Measurements from ENCODE around the gene SERAC1. TPM values are rescaled to one million over a fixed set of nuclear protein-coding genes. Genes with fewer than 3 reads are reported as not detected.
"Not testable (repeated sequence)": the region's sequence is repeated elsewhere in the genome, so short reads cannot be mapped to it uniquely, and the experiment has no call there.

Gene SERAC1
- total RNA-seq, 2 experiments from 2014 or later = 5.2 to 5.7 TPM

- no peaks in the 10 kb centered on the region for H3K27me3 Mint-ChIP-seq (ENCODE audit: low read depth)
- H3K4me3 Mint-ChIP-seq = no peak overlapping the region
- ATAC-seq (no peak), DNase-seq (no peak)
- ChIA-PET POLR2A (no interaction called here), CTCF (interaction anchor here (0.7 to 3.3 kb wide), 3 partner anchors 10 to 351 kb away, joined by 3 to 11 read pairs (median 4); no protein-coding TSS in a partner anchor)
- peaks cover 15% of the 10 kb centered on the region for H3K36me3 Mint-ChIP-seq (ENCODE audit: low read depth)
- no peaks in the 10 kb centered on the region for H3K4me1 Mint-ChIP-seq (ENCODE audit: low read depth)
- H3K9me3 Mint-ChIP-seq (ENCODE audit: insufficient read depth) = no peaks in the 10 kb centered on the region
- no peak overlapping the region for H3K27ac Mint-ChIP-seq
Observed at GRCh38 chr6:158194487-158195280, 26.6 kb upstream of the SERAC1 start.

- no peak overlapping the region for H3K4me3 Mint-ChIP-seq
- ATAC-seq (no peak), DNase-seq (no peak)
- H3K9me3 Mint-ChIP-seq (ENCODE audit: insufficient read depth) = no peaks in the 10 kb centered on the region
- peaks cover 19% of the 10 kb centered on the region for H3K36me3 Mint-ChIP-seq (ENCODE audit: low read depth)
- ChIA-PET POLR2A (no interaction called here), CTCF (no interaction called here)
- no peaks in the 10 kb centered on the region for H3K27me3 Mint-ChIP-seq (ENCODE audit: low read depth)
- no peak overlapping the region for H3K27ac Mint-ChIP-seq
- H3K4me1 Mint-ChIP-seq (ENCODE audit: low read depth) = no peaks in the 10 kb centered on the region
Observed at GRCh38 chr6:158191761-158192160, 23.7 kb upstream of the SERAC1 start.

- Mint-ChIP-seq H3K27me3 (ENCODE audit: low read depth) (no peaks in the 10 kb centered on the region), H3K36me3 (ENCODE audit: low read depth) (peaks cover 25% of the 10 kb centered on the region), H3K4me1 (ENCODE audit: low read depth) (no peaks in the 10 kb centered on the region), H3K9me3 (ENCODE audit: insufficient read depth) (no peaks in the 10 kb centered on the region), H3K27ac (no peak overlapping the region), H3K4me3 (no peak overlapping the region)
- DNase-seq (no peak), ATAC-seq (no peak)
- ChIA-PET CTCF (no interaction called here), POLR2A (no interaction called here)
Observed at GRCh38 chr6:158191032-158191431, 23.0 kb upstream of the SERAC1 start.

GRCh38 chr6:158188591-158188990 is 20.5 kb upstream of the SERAC1 start:
- no peak for ATAC-seq
- CTCF ChIA-PET = interaction anchor here (0.9 to 1.1 kb wide), 2 partner anchors 25 to 26 kb away, joined by 3 to 5 read pairs; no protein-coding TSS in a partner anchor

GRCh38 chr6:158185729-158186456 is 17.8 kb upstream of the SERAC1 start:
- no peak for ATAC-seq
- peaks cover 40% of the 10 kb centered on the region for H3K36me3 Mint-ChIP-seq (ENCODE audit: low read depth)
- DNase-seq = no peak
- CTCF ChIA-PET = interaction anchor here (0.7 kb wide), 1 partner anchor 13 kb away, joined by 3 read pairs; no protein-coding TSS in a partner anchor
- H3K4me3 Mint-ChIP-seq = no peak overlapping the region
- H3K27ac Mint-ChIP-seq = no peak overlapping the region
- H3K4me1 Mint-ChIP-seq (ENCODE audit: low read depth) = peaks cover 9% of the 10 kb centered on the region
- H3K9me3 Mint-ChIP-seq (ENCODE audit: insufficient read depth) = no peaks in the 10 kb centered on the region
- H3K27me3 Mint-ChIP-seq (ENCODE audit: low read depth) = no peaks in the 10 kb centered on the region
- POLR2A ChIA-PET = interaction anchor here (0.7 kb wide), 1 partner anchor 31 kb away, joined by 4 read pairs; no protein-coding TSS in a partner anchor

More at GRCh38 chr6:158188591-158188990, 20.5 kb upstream of the SERAC1 start:
- POLR2A ChIA-PET = no interaction called here
- no peaks in the 10 kb centered on the region for H3K27me3 Mint-ChIP-seq (ENCODE audit: low read depth)
- peaks cover 31% of the 10 kb centered on the region for H3K36me3 Mint-ChIP-seq (ENCODE audit: low read depth)
- peaks cover 6% of the 10 kb centered on the region for H3K4me1 Mint-ChIP-seq (ENCODE audit: low read depth)
- no peak for DNase-seq
- no peak overlapping the region for H3K27ac Mint-ChIP-seq
- H3K4me3 Mint-ChIP-seq = no peak overlapping the region
- H3K9me3 Mint-ChIP-seq (ENCODE audit: insufficient read depth) = no peaks in the 10 kb centered on the region

- H3K4me3 Mint-ChIP-seq = no peak overlapping the region
- DNase-seq (no peak), ATAC-seq (no peak)
- H3K27ac Mint-ChIP-seq = no peak overlapping the region
- no peaks in the 10 kb centered on the region for H3K27me3 Mint-ChIP-seq (ENCODE audit: low read depth)
- H3K36me3 Mint-ChIP-seq (ENCODE audit: low read depth) = peaks cover 49% of the 10 kb centered on the region
- ChIA-PET POLR2A (no interaction called here), CTCF (interaction anchor here (0.7 to 2.4 kb wide), 3 partner anchors 21 to 46 kb away, joined by 4 to 9 read pairs (median 4); no protein-coding TSS in a partner anchor)
- peaks cover 5% of the 10 kb centered on the region for H3K9me3 Mint-ChIP-seq (ENCODE audit: insufficient read depth)
- peaks cover 9% of the 10 kb centered on the region for H3K4me1 Mint-ChIP-seq (ENCODE audit: low read depth)
Observed at GRCh38 chr6:158184608-158185007, 16.5 kb upstream of the SERAC1 start.

GRCh38 chr6:158183174-158183972 is 15.3 kb upstream of the SERAC1 start:
- H3K27ac Mint-ChIP-seq; POLR2A ChIA-PET; H3K4me1 Mint-ChIP-seq (ENCODE audit: low read depth); H3K4me3 Mint-ChIP-seq; DNase-seq; H3K9me3 Mint-ChIP-seq (ENCODE audit: insufficient read depth); H3K27me3 Mint-ChIP-seq (ENCODE audit: low read depth); ATAC-seq: not testable (repeated sequence)
- H3K36me3 Mint-ChIP-seq (ENCODE audit: low read depth) = peaks cover 59% of the 10 kb centered on the region
- CTCF ChIA-PET = interaction anchor here (1.3 to 2.4 kb wide), 2 partner anchors 22 to 31 kb away, joined by 4 to 9 read pairs; no protein-coding TSS in a partner anchor

GRCh38 chr6:158177712-158178111 is 9.7 kb upstream of the SERAC1 start:
- ATAC-seq; H3K4me3 Mint-ChIP-seq; H3K4me1 Mint-ChIP-seq (ENCODE audit: low read depth); H3K27ac Mint-ChIP-seq; CTCF ChIA-PET; H3K27me3 Mint-ChIP-seq (ENCODE audit: low read depth); H3K9me3 Mint-ChIP-seq (ENCODE audit: insufficient read depth); DNase-seq: not testable (repeated sequence)
- peaks cover 46% of the 10 kb centered on the region for H3K36me3 Mint-ChIP-seq (ENCODE audit: low read depth)
- POLR2A ChIA-PET = interaction anchor here (0.6 kb wide), 1 partner anchor 91 kb away, joined by 6 read pairs; no protein-coding TSS in a partner anchor

GRCh38 chr6:158175111-158175510 is 7.0 kb upstream of the SERAC1 start:
- Mint-ChIP-seq H3K36me3 (ENCODE audit: low read depth) (peaks cover 25% of the 10 kb centered on the region), H3K9me3 (ENCODE audit: insufficient read depth) (no peaks in the 10 kb centered on the region), H3K27ac (no peak overlapping the region), H3K27me3 (ENCODE audit: low read depth) (no peaks in the 10 kb centered on the region), H3K4me3 (no peak overlapping the region), H3K4me1 (ENCODE audit: low read depth) (no peaks in the 10 kb centered on the region)
- DNase-seq (no peak), ATAC-seq (no peak)
- CTCF ChIA-PET = no interaction called here
- POLR2A ChIA-PET = no interaction called here

- CTCF ChIA-PET = no interaction called here
- Mint-ChIP-seq H3K9me3 (ENCODE audit: insufficient read depth) (no peaks in the 10 kb centered on the region), H3K36me3 (ENCODE audit: low read depth) (peaks cover 23% of the 10 kb centered on the region), H3K27me3 (ENCODE audit: low read depth) (no peaks in the 10 kb centered on the region), H3K4me1 (ENCODE audit: low read depth) (no peaks in the 10 kb centered on the region), H3K27ac (no peak overlapping the region), H3K4me3 (no peak overlapping the region)
- ATAC-seq (no peak), DNase-seq (no peak)
- POLR2A ChIA-PET = no interaction called here
Observed at GRCh38 chr6:158174514-158174913, 6.5 kb upstream of the SERAC1 start.

- ATAC-seq = no peak
- no peak overlapping the region for H3K4me3 Mint-ChIP-seq
- DNase-seq = no peak
- no peaks in the 10 kb centered on the region for H3K9me3 Mint-ChIP-seq (ENCODE audit: insufficient read depth)
- H3K36me3 Mint-ChIP-seq (ENCODE audit: low read depth) = peaks cover 20% of the 10 kb centered on the region
- ChIA-PET CTCF (no interaction called here), POLR2A (no interaction called here)
- no peaks in the 10 kb centered on the region for H3K4me1 Mint-ChIP-seq (ENCODE audit: low read depth)
- H3K27ac Mint-ChIP-seq = no peak overlapping the region
- H3K27me3 Mint-ChIP-seq (ENCODE audit: low read depth) = no peaks in the 10 kb centered on the region
Observed at GRCh38 chr6:158174024-158174423, 6.0 kb upstream of the SERAC1 start.
